Neural cell (in vitro differentiated cells): ENCODE results near the gene GRIN2C.

Source experiments
- CTCF ChIP-seq: fragments of 450-650 bp; IDR thresholded peaks from 2 replicates; pipeline ENCODE4 v1.5.1; 2014; ENCODE audit warnings: antibody characterized with exemption, mild to moderate bottlenecking, moderate library complexity; ENCODE audit not compliant: poor library complexity, severe bottlenecking
- EP300 ChIP-seq: fragments of 450-650 bp; conservative IDR thresholded peaks from 2 replicates; pipeline ENCODE4 v1.6.1; 2014; ENCODE audit warnings: antibody characterized with exemption, mild to moderate bottlenecking, moderate library complexity; ENCODE audit not compliant: poor library complexity, severe bottlenecking
- RAD21 ChIP-seq: fragments of 450-650 bp; conservative IDR thresholded peaks from 2 replicates; pipeline ENCODE4 v1.6.1; 2014; ENCODE audit warnings: antibody characterized with exemption, mild to moderate bottlenecking, moderate library complexity
- SMC3 ChIP-seq: fragments of 450-650 bp; conservative IDR thresholded peaks from 2 replicates; pipeline ENCODE4 v1.6.1; 2014; ENCODE audit warnings: antibody characterized with exemption, mild to moderate bottlenecking, moderate library complexity; ENCODE audit not compliant: poor library complexity
- TAF1 ChIP-seq: IDR thresholded peaks from 2 replicates; pipeline ENCODE4 v1.6.1; 2012; ENCODE audit warnings: low read depth

- TF ChIP-seq CTCF (no peak), TAF1 (no peak), EP300 (no peak), RAD21 (no peak), SMC3 (no peak)
Observed at GRCh38 chr17:74874615-74875037, 14.9 kb upstream of the GRIN2C start.
